BE2C (cell line): ENCODE measurements around the gene IRF7.

ENCODE experiments used
- DNase-seq: peaks from one replicate; pipeline ENCODE4 v3.0.0-alpha.2; 2020
- H3K27me3 ChIP-seq: fragments of 250-450 bp; sonication (Bioruptor Pico); 2 replicates; pipeline ENCODE4 v1.5.1; 2020; ENCODE audit warnings: mild to moderate bottlenecking
- H3K36me3 ChIP-seq: fragments of 250-450 bp; sonication (Bioruptor Pico); 2 replicates; pipeline ENCODE4 v1.5.1; 2020; ENCODE audit warnings: mild to moderate bottlenecking
- H3K4me1 ChIP-seq: fragments of 250-450 bp; sonication (Bioruptor Pico); 2 replicates; pipeline ENCODE4 v1.5.1; 2020
- H3K4me3 ChIP-seq: 2 replicates; pipeline ENCODE4 v1.5.1; 2011; ENCODE audit warnings: low read depth, low read length
- H3K9me3 ChIP-seq: fragments of 250-450 bp; sonication (Bioruptor Pico); 2 replicates; pipeline ENCODE4 v1.5.1; 2020
- TF ChIP-seq, protein P1 (sequence below): IDR thresholded peaks from 2 replicates; pipeline ENCODE4 v1.5.1; 2012; ENCODE audit warnings: mild to moderate bottlenecking, low read depth, low read length

IRF7 gene

GRCh38 chr11:643366-643765 lies 27.6 kb upstream of the IRF7 start:
- no peaks in the 10 kb centered on the region for H3K4me1 ChIP-seq
- H3K4me3 ChIP-seq: no peak overlapping the region
- TF ChIP-seq, protein P1, sequence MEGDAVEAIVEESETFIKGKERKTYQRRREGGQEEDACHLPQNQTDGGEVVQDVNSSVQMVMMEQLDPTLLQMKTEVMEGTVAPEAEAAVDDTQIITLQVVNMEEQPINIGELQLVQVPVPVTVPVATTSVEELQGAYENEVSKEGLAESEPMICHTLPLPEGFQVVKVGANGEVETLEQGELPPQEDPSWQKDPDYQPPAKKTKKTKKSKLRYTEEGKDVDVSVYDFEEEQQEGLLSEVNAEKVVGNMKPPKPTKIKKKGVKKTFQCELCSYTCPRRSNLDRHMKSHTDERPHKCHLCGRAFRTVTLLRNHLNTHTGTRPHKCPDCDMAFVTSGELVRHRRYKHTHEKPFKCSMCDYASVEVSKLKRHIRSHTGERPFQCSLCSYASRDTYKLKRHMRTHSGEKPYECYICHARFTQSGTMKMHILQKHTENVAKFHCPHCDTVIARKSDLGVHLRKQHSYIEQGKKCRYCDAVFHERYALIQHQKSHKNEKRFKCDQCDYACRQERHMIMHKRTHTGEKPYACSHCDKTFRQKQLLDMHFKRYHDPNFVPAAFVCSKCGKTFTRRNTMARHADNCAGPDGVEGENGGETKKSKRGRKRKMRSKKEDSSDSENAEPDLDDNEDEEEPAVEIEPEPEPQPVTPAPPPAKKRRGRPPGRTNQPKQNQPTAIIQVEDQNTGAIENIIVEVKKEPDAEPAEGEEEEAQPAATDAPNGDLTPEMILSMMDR: no peak
- DNase-seq: no peak
- H3K36me3 ChIP-seq: no peaks in the 10 kb centered on the region
- no peaks in the 10 kb centered on the region for H3K27me3 ChIP-seq
- H3K9me3 ChIP-seq: no peaks in the 10 kb centered on the region

- H3K4me3 ChIP-seq: no peak overlapping the region
- H3K4me1 ChIP-seq: no peaks in the 10 kb centered on the region
- peaks cover 5% of the 10 kb centered on the region; the same call in 1 of the 2 replicates for H3K27me3 ChIP-seq
- no peaks in the 10 kb centered on the region for H3K9me3 ChIP-seq
- TF ChIP-seq, protein P1: no peak
- no peaks in the 10 kb centered on the region for H3K36me3 ChIP-seq
- no peak for DNase-seq
These were observed 26.1 kb upstream of the IRF7 start for GRCh38 chr11:641806-642370.

DNA sequence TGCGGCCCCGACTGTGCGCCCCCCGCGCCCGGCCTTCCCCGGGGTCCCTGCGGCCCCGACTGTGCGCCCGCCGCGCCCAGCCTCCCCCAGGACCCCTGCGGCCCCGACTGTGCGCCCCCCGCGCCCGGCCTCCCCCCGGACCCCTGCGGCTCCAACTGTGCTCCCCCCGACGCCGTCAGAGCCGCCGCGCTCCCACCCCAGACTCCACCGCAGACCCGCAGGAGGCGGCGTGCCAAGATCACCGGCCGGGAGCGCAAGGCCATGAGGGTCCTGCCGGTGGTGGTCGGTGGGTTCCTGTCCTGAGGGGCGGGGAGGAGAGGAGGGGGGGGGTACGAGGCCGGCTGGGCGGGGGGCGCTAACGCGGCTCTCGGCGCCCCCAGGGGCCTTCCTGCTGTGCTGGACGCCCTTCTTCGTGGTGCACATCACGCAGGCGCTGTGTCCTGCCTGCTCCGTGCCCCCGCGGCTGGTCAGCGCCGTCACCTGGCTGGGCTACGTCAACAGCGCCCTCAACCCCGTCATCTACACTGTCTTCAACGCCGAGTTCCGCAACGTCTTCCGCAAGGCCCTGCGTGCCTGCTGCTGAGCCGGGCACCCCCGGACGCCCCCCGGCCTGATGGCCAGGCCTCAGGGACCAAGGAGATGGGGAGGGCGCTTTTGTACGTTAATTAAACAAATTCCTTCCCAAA lies 24.4 kb upstream of the IRF7 start:
- H3K36me3 ChIP-seq: no peaks in the 10 kb centered on the region
- no peaks in the 10 kb centered on the region for H3K4me1 ChIP-seq
- no peak for DNase-seq
- TF ChIP-seq, protein P1: no peak
- H3K9me3 ChIP-seq: no peaks in the 10 kb centered on the region
- no peak overlapping the region for H3K4me3 ChIP-seq
- peaks cover 5% of the 10 kb centered on the region; the same call in 1 of the 2 replicates for H3K27me3 ChIP-seq

DNA sequence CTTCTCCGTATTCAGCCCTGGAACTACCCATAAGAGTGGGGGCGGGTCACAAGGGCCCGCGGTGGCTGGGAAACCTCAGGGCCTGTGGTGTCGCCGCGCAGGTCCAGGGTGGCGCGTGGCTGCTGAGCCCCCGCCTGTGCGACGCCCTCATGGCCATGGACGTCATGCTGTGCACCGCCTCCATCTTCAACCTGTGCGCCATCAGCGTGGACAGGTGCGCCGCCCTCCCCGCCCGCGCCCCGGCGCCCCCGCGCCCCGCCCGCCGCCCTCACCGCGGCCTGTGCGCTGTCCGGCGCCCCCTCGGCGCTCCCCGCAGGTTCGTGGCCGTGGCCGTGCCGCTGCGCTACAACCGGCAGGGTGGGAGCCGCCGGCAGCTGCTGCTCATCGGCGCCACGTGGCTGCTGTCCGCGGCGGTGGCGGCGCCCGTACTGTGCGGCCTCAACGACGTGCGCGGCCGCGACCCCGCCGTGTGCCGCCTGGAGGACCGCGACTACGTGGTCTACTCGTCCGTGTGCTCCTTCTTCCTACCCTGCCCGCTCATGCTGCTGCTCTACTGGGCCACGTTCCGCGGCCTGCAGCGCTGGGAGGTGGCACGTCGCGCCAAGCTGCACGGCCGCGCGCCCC lies 23.7 kb upstream of the IRF7 start:
- no peak for DNase-seq
- no peaks in the 10 kb centered on the region for H3K36me3 ChIP-seq
- TF ChIP-seq, protein P1: no peak
- no peak overlapping the region for H3K4me3 ChIP-seq
- H3K4me1 ChIP-seq: no peaks in the 10 kb centered on the region
- H3K9me3 ChIP-seq: no peaks in the 10 kb centered on the region
- H3K27me3 ChIP-seq: peaks cover 5% of the 10 kb centered on the region; the same call in 1 of the 2 replicates

- H3K4me3 ChIP-seq: no peak overlapping the region
- no peaks in the 10 kb centered on the region for H3K4me1 ChIP-seq
- no peaks in the 10 kb centered on the region for H3K9me3 ChIP-seq
- H3K27me3 ChIP-seq: peaks cover 5% of the 10 kb centered on the region; the same call in 1 of the 2 replicates
- H3K36me3 ChIP-seq: no peaks in the 10 kb centered on the region
- TF ChIP-seq, protein P1: no peak
- no peak for DNase-seq
These were observed 23.0 kb upstream of the IRF7 start for GRCh38 chr11:638631-639331.
